NB4 (cell line): ENCODE results near the gene TNNT3.

ENCODE experiments used
- DNase-seq: peaks from one replicate; pipeline ENCODE4 v3.0.0; 2010; ENCODE audit warnings: low read depth
- H3K4me3 ChIP-seq: one replicate; pipeline ENCODE4 v1.5.1; 2011; ENCODE audit warnings: mild to moderate bottlenecking, low read depth, low read length, moderate library complexity
- MYC ChIP-seq: IDR thresholded peaks from 2 replicates; pipeline ENCODE4 v1.6.1; 2011; ENCODE audit warnings: low read depth, low read length
- POLR2A ChIP-seq: IDR thresholded peaks from 2 replicates; pipeline ENCODE4 v1.6.1; 2011; ENCODE audit warnings: mild to moderate bottlenecking; ENCODE audit not compliant: insufficient read length; ENCODE audit errors: extremely low read depth
- TF ChIP-seq, protein P1 (sequence below): IDR thresholded peaks from 2 replicates; pipeline ENCODE4 v1.6.1; 2011; ENCODE audit warnings: low read depth, low read length
- TF ChIP-seq, protein P2 (sequence below): IDR thresholded peaks from one replicate; pipeline ENCODE4 v1.5.1; 2012; ENCODE audit warnings: low read depth, low read length

Gene TNNT3

DNA sequence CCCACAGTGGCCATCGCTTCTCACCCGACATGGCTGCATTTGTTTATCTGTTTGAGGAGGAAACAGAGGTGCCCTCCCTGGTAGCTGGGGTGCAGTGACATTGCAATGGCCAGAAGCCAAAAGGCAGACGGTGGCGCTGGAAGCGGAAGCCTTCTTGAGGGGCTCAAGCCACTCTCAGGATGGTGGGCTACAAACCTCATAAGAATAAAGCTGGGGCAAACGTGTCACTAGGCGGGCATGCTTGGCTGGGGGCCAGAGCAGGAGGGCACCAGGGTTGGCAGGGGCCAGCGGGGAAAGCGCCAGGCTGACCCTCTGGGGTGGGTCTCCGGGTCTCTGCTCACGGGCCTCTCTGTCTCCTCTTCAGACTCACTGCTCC, 12.6 kb downstream of the TNNT3 start:
- DNase-seq: no peak
- TF ChIP-seq, protein P1, sequence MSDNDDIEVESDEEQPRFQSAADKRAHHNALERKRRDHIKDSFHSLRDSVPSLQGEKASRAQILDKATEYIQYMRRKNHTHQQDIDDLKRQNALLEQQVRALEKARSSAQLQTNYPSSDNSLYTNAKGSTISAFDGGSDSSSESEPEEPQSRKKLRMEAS: no peak
- TF ChIP-seq MYC: no peak
- TF ChIP-seq, protein P2, sequence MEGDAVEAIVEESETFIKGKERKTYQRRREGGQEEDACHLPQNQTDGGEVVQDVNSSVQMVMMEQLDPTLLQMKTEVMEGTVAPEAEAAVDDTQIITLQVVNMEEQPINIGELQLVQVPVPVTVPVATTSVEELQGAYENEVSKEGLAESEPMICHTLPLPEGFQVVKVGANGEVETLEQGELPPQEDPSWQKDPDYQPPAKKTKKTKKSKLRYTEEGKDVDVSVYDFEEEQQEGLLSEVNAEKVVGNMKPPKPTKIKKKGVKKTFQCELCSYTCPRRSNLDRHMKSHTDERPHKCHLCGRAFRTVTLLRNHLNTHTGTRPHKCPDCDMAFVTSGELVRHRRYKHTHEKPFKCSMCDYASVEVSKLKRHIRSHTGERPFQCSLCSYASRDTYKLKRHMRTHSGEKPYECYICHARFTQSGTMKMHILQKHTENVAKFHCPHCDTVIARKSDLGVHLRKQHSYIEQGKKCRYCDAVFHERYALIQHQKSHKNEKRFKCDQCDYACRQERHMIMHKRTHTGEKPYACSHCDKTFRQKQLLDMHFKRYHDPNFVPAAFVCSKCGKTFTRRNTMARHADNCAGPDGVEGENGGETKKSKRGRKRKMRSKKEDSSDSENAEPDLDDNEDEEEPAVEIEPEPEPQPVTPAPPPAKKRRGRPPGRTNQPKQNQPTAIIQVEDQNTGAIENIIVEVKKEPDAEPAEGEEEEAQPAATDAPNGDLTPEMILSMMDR: no peak
- no peak for TF ChIP-seq POLR2A
- no peak overlapping the region for H3K4me3 ChIP-seq

DNA sequence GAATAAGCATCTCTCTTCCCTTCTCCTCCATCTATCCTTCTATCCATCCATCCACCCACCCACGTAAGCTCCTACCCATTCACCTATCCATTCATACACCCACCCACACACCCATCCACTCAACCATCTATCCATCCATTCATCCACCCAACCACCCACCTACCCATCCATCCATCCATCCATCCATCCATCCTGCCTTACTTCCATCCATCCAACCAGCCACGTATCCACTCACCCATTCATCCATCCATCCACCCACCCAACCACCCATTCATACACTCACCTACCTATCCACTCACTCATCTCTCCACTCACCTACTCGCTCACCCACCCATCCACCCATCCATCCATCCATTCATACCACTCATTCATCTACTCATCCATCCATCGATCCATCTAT, 13.2 kb downstream of the TNNT3 start:
- TF ChIP-seq POLR2A (no peak), MYC (no peak)
- TF ChIP-seq, protein P1: no peak
- TF ChIP-seq, protein P2: no peak
- DNase-seq: no peak
- no peak overlapping the region for H3K4me3 ChIP-seq

DNA sequence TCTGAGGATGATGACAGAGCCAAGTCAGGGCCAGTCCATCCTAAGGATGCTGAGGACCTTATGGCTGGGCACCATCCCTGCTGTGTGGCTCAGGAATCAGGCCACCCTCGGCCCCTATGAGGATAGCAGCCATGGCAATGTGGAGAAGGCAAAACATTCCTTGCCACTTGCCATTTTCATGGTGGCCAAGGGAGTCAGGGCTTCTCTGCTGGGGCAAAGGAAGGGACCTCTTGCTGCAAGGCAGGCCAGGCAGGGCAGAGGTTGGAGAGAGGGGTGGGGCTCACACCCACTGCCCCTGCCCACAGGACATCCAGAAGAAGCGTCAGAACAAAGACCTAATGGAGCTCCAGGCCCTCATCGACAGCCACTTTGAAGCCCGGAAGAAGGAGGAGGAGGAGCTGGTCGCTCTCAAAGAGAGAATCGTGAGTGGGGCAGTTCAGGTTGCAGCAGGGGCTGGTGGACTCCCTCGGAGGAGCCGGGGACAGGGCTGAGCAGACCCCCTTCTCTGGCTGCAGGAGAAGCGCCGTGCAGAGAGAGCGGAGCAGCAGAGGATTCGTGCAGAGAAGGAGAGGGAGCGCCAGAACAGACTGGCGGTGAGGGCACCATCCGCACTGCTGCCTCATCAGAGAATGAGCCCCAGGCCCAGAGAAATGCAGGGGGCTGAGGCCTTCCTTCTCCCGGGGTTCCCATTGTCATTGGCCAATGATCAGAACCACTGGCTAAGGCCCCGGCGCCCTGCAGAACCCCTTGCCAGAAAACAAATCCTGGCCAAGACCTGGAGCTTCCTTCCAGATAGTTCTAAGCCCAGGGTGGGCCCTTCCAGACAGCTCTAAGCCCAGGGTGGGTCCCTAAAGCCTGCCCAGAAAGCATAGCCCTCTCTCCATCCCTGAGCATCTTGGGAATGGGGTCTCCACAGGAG, 14.2 kb downstream of the TNNT3 start:
- H3K4me3 ChIP-seq: no peak overlapping the region
- TF ChIP-seq MYC (no peak), POLR2A (no peak)
- TF ChIP-seq, protein P2: no peak
- TF ChIP-seq, protein P1: no peak
- no peak for DNase-seq

DNA sequence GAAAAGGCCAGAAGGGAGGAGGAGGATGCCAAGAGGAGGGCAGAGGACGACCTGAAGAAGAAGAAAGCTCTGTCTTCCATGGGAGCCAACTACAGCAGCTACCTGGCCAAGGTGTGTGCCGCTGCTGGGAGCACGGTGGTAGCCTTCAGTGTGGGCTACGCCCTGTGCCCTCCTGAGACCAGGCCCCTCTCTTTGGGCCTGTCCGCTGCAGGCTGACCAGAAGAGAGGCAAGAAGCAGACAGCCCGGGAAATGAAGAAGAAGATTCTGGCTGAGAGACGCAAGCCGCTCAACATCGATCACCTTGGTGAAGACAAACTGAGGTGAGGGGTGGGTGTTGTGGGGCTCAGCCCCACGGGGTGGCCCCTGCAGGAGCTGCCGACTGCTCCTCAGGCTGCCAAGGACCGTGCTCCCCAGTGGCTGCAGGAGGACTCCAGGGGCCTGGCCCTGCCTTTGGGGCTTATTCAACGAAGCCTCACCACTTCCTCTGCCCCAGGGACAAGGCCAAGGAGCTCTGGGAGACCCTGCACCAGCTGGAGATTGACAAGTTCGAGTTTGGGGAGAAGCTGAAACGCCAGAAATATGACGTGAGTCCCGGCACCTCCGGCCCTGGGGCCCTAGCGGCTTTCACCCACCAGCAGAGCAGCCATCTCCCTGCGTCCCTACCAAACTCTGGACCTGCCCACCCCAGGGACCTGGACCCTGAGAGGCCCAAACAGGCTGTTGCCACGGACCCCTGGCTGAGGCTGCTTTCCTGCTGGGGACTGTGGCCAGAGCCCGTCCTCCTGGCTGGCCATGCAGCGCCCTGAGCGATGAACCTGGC, 15.0 kb downstream of the TNNT3 start:
- H3K4me3 ChIP-seq: no peak overlapping the region
- no peak for TF ChIP-seq POLR2A
- TF ChIP-seq, protein P2: no peak
- TF ChIP-seq MYC: no peak
- DNase-seq: peak; percentile 30

DNA sequence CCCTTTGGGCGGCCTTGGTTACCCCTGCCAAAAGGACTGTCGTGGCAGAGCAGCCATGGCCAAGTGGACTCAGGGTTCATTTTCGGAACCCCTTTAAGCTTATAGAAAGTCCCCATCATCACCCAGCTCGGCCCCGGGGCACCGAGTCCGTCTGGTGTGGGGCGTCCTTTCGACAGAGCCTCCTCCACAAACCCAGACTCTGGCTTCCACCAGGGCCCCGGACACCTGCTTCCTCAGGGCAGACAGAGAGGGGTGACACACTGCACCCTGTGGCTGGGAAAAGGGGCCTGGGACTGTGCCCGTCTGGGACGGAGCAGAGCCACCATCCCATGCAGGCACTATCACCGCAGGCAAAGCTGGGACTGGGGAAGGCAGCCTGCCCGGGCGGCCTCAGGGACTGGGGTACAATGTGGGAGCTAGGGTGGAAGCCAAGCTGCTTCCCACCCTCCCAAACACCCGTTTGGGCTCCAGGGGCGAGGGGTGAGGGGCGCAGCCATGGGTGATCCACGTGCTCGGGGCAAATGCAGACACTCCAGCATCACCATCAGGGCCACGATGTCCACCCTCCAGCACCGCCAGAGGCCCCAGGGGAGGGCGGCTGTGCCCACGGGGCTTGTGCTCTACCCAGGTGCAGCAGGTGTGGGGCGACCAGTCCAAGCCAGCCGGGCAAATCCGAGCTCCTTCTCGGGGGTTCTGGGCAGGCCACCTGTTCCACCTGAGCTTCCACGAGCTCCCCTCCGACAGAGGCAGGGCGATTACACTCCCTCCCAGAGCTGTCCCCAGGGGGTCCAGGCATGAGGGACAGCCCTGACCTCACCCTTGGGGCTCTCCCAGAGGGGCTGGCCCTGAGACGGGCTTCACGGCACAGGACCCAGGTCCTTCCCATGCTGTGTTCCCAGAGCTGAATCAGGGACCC, 15.9 kb downstream of the TNNT3 start:
- H3K4me3 ChIP-seq: no peak overlapping the region
- no peak for DNase-seq
- TF ChIP-seq MYC (no peak), POLR2A (no peak)
- TF ChIP-seq, protein P1: no peak
- TF ChIP-seq, protein P2: no peak
